ENCODE measurements around the gene SNRPD2.

SNRPD2 gene

GRCh38 chr19:45660636-45661035 lies 31.1 kb downstream of the SNRPD2 start:
- no peaks in the 10 kb centered on the region for H3K27me3 ChIP-seq (ENCODE audit: insufficient read depth, low read depth, severe bottlenecking)
- no peaks in the 10 kb centered on the region for H3K9me3 ChIP-seq (ENCODE audit: severe bottlenecking)
- H3K27ac ChIP-seq = no peak overlapping the region
- no peak overlapping the region for H3K4me3 ChIP-seq (ENCODE audit: low read depth, low read length)
- no peaks in the 10 kb centered on the region for H3K36me3 ChIP-seq
- no peak for DNase-seq
- no peak for TF ChIP-seq CTCF (IDR thresholded peaks at IDR 0.05; ENCODE audit: low read depth, low read length)

- no peak for TF ChIP-seq CTCF (IDR thresholded peaks at IDR 0.05; ENCODE audit: low read depth, low read length)
- Histone ChIP-seq H3K36me3 (no peaks in the 10 kb centered on the region), H3K9me3 (ENCODE audit: severe bottlenecking) (no peaks in the 10 kb centered on the region), H3K27me3 (ENCODE audit: insufficient read depth, low read depth, severe bottlenecking) (no peaks in the 10 kb centered on the region), H3K4me3 (ENCODE audit: low read depth, low read length) (no peak overlapping the region), H3K27ac (peak overlapping the region; percentile 87)
- peak; percentile 32 for DNase-seq
Measured at GRCh38 chr19:45659096-45659729, 32.5 kb downstream of the SNRPD2 start.

GRCh38 chr19:45657520-45658167 lies 34.1 kb downstream of the SNRPD2 start:
- H3K4me3 ChIP-seq (ENCODE audit: low read depth, low read length) = peak overlapping the region; percentile 19
- no peaks in the 10 kb centered on the region for H3K36me3 ChIP-seq
- peak; percentile 90 for DNase-seq
- H3K9me3 ChIP-seq (ENCODE audit: severe bottlenecking) = no peaks in the 10 kb centered on the region
- TF ChIP-seq CTCF (IDR thresholded peaks at IDR 0.05; ENCODE audit: low read depth, low read length) = no peak
- peak overlapping the region; percentile 87 for H3K27ac ChIP-seq
- no peaks in the 10 kb centered on the region for H3K27me3 ChIP-seq (ENCODE audit: insufficient read depth, low read depth, severe bottlenecking)

GRCh38 chr19:45655073-45655472 lies 36.7 kb downstream of the SNRPD2 start:
- Histone ChIP-seq H3K27ac (no peak overlapping the region), H3K27me3 (ENCODE audit: insufficient read depth, low read depth, severe bottlenecking) (no peaks in the 10 kb centered on the region), H3K4me3 (ENCODE audit: low read depth, low read length) (no peak overlapping the region), H3K36me3 (no peaks in the 10 kb centered on the region), H3K9me3 (ENCODE audit: severe bottlenecking) (no peaks in the 10 kb centered on the region)
- no peak for DNase-seq
- no peak for TF ChIP-seq CTCF (IDR thresholded peaks at IDR 0.05; ENCODE audit: low read depth, low read length)

GRCh38 chr19:45653634-45654033 lies 38.1 kb downstream of the SNRPD2 start:
- TF ChIP-seq CTCF (IDR thresholded peaks at IDR 0.05; ENCODE audit: low read depth, low read length) = no peak
- no peaks in the 10 kb centered on the region for H3K27me3 ChIP-seq (ENCODE audit: insufficient read depth, low read depth, severe bottlenecking)
- peak; percentile 90 for DNase-seq
- no peaks in the 10 kb centered on the region for H3K9me3 ChIP-seq (ENCODE audit: severe bottlenecking)
- peak overlapping the region; percentile 82 for H3K27ac ChIP-seq
- H3K4me3 ChIP-seq (ENCODE audit: low read depth, low read length) = no peak overlapping the region; the same call in 1 of the 2 replicates
- H3K36me3 ChIP-seq = no peaks in the 10 kb centered on the region

Measured in WERI-Rb-1 (cell line).